HG02852 (cell line): Measurements from ENCODE around the gene PAF1.
"Not testable (repeated sequence)": the region's sequence is repeated elsewhere in the genome, so short reads cannot be mapped to it uniquely, and the experiment has no call there.

Experiments
- ATAC-seq: cut with Tn5 transposase; IDR thresholded peaks from one replicate; pipeline ENCODE4 v1.9.1; 2021; ENCODE audit warnings: mild to moderate bottlenecking, moderate library complexity; ENCODE audit not compliant: unreplicated experiment

PAF1 gene

DNA sequence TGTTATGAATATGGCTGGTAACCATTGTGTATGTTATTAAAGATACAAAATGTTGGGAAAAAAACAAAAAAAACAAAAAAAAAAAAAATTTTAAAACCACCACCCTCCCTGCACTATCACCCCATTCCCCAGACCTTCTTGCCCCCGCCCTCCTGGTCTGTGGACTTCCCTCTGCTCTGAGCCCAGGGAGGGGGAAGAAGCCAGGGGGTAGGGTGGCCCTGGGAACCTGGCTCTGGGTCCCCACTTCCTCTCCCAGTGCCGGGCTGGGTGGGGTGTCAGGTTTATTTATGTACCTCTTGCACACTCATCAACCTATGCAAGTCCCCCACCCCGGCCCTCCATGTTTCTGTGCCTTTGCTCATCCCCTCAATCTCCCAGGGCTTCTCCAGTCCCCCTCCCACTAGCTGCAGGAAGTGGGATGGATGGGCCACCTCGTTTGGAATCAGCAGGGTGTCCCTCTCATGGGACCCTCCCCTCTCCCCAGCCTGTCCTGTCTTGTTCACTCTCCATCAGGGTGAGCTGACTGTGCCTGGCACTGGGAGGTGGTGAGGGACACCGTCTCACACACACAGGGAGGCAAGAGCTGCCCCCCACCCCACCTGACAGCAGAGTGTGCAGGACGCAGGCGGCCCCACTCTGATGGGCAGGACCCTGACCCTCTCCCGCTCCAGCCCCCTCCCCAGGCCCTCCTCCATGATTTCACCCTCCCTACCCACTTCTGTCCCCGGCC, 5.9 kb downstream of the PAF1 start:
- no peak for ATAC-seq

DNA sequence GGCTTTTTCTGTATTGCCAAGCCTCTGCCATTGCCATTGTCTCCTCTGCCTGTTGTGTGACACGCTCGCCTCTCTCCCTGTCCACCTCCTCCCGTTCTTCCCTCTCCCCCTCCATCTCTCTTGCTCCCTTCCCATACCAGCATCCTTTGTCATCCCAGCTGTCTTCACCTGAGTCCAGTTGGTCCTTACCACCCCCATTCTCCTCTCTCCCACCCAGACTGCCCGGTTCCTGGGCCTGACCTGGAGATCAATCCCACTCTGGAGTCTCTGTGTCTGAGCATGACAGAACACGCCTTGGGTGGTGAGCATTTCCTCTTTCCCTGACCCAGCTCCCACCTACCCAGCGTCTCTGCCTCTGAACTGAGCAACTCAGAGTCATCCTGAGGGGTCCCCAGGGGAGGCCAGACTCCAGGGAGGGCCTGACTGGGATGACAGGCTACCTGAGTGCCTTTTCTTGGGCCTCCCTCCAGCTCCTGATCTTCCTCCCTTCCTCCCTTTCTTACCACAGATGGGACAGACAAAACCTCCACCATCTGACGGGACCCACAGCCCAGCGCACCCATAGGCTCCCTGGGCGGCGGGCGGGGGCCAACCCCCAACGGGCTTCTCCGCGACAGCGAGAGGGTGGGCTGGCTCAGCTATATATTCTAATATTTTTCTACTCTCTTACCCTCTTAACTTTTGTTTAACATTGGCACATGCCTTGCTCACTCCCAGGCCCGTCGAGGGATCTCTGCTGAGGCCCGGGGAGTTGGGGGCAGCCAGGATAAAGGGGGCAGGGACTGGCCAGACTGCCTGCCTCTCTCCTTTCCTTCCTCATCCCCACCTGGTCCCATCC, 7.7 kb downstream of the PAF1 start:
- ATAC-seq = no peak

DNA sequence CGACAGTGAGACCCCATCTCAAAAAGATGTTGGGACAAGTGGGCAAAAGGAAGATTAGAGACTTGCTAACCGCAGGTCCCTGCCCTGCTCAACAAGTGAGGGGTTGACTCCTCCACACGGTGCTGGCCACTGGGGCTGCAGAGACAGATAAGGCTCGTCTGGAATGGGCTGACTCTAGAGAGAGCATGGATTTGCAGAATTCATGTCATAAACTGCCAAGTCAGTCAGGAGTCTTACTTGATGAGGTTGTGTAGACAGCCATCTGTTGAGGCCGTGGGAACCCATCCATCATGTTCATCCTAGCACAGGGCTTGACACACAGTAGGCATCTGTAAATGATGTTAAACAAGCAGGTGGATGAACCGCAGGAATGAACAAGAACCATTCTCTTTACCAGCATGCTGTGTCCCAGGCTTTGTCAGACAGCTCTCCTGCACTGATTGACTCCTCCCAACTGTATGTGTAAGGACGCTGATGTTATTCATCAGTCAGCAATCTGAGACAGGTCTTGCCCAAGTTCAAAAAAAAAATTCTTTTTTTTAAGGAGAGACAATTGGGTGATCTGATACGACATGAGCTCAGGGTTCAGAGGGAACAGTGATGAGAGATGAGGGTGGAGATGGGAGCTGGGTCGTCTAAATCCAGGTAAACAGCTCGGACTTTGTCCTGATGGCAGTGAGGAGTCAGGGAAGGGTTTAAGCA, 8.8 kb downstream of the PAF1 start:
- ATAC-seq = no peak

DNA sequence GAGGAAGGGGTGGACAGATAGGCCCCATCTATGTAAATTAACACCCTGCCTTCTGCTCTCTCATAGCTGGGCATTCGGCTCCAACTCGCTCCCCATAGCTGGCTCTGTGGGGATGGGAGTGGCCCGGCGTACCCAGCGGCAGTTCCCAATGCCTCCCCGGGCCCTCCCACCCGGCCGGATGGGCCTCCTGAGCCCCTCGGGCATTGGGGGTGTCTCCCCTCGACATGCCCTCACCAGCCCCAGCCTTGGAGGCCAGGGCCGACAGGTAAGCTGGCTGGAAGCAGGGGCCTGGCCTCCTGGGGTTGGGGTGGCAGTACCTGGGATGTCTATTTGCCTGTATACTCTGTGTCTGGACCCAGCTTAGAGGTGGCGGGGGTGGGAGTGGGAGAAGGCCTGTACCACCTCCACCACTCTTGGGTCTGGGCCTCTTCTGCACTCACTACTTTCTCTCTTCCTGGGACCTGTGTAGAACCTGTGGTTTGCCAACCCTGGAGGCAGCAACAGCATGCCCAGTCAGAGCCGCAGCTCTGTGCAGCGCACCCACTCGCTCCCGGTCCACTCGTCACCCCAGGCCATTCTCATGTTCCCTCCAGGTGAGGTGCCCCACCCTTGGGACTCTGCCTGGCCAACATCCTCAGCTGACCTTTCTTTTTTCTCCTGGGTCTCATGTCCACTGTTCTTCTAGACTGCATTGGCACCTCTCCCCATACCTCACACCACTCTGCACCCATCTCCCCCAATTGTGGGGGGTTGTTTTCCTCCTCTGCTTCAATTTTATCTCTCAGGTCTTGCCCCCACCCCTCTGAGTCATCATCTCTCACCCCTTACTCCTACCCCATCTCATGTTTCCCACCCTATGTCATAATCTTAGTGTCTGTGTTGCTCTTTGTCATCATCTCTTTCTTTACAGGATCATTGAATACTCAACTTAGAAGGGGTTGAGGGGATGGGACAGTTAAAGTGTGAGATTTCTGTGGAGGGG, 10.1 kb downstream of the PAF1 start:
- no peak for ATAC-seq

DNA sequence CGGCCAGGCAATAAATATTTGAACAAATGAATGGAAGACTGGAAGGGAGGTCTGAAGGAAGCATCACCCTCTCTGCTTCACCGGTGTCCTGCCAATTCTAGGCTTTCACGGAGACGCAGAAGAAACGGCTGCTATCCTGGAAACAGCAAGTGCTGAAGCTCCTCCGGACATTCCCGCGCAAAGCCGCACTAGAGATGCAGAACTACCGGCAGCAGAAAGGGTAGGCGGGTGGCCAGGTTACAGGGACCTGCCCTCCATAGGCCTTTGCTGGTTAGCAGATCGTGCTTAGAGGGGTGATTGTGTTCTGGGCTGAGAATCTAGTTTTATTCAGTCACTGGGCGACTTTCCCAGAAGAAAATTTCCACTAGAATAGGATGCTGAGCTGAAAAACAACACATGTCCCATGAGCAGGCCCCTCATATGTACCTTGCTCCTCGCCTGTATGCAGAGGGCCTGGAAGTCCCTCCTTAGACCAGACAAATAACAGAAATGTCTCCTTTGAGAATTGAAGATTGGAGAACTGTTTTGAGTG, 11.0 kb downstream of the PAF1 start:
- no peak for ATAC-seq

DNA sequence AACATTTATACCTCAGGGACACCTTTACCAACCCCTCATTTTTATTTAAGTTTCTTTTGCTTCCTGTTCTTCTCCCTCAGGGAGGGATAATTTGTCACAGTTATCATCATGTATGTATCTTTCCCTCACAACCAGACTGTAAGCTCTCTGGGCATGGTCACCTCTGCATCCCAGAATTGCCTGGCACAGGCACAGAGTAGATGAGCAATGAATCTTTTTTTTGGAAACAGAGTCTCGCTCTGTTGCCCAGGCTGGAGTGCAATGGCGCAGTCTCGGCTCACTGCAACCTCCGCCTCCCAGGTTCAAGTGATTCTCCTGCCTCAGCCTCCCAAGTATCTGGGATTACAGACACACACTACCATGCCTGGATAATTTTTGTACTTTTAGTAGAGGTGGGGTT, 11.5 kb downstream of the PAF1 start:
- ATAC-seq = not testable (repeated sequence)

DNA sequence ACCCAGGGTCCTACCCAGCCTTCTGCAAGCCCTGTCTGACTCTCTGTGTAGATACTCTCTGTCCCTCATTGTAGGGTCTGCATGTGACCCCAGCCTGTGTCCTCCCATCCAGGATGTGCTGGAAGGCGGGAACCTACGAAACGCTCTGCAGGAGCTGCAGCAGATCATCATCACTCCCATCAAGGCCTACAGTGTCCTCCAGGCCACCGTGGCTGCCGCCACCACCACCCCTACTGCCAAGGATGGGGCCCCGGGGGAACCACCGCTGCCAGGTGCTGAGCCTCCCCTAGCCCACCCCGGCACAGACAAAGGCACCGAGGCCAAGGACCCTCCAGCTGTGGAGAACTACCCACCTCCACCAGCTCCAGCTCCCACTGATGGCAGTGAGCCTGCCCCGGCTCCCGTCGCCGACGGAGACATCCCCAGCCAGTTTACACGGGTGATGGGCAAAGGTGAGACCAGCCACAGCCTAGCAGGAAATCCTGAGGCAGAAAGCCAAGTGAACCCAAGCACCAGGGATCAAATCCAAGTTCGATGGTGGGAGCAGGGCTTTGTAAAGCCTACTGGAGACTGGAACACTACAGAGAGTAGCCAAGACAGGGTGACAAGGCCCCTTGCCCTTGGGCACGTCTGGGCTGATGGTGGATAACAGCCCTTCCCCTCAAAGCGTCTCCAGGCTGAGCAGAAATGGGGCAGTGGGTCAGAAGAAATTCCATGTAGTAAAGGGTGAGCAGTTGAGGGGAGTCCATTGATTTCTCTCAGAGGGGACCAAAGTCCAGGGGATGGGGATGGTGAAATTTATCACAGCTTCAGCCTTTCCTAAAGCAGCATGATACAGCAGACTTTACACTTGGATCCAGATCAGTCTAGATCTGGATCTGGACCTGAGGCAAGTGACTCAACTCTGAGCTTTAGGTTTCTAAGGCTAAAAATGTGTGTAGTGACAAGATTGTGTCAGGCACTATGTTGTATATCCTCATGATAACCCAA, 13.2 kb downstream of the PAF1 start:
- no peak for ATAC-seq

DNA sequence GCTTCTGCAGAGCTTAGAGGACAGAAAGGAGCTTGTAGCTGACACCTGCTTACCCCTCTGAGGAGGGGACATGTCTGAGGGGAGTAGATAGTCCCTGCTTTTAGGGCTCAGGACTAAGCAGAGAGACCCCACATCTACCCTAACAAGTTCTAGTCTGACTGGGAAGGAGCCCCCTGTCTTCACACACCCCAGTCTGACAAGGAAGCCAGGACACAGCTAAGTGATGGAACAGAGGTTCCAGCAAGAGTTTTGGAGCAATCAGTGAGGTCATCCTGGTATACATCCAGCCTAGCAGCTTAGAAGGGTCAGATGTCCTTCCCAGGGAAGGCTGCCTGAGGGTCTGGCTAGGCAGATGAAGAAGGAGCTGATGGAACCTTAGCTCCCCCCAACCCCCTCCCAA, 15.0 kb downstream of the PAF1 start:
- no peak for ATAC-seq

DNA sequence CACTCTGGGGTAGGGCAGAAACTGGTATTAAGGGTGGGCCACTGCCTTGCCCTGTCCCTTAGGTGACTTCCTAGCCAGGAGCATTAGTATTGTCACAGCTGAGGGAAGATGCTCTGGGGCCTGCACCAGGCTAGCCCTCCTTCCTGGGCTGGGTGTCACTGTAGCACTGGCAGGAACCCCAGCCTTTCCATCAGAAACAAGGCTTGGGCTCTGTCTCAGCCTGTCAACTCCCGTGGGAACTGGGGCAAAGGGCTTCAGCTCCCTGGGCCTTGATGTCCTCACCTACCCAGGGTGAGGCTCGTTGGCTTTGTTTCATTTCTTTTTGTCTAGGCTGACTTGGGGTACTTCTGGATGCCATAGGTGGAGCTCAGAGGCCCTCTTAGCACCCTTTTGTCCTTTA, 18.0 kb downstream of the PAF1 start:
- no peak for ATAC-seq

DNA sequence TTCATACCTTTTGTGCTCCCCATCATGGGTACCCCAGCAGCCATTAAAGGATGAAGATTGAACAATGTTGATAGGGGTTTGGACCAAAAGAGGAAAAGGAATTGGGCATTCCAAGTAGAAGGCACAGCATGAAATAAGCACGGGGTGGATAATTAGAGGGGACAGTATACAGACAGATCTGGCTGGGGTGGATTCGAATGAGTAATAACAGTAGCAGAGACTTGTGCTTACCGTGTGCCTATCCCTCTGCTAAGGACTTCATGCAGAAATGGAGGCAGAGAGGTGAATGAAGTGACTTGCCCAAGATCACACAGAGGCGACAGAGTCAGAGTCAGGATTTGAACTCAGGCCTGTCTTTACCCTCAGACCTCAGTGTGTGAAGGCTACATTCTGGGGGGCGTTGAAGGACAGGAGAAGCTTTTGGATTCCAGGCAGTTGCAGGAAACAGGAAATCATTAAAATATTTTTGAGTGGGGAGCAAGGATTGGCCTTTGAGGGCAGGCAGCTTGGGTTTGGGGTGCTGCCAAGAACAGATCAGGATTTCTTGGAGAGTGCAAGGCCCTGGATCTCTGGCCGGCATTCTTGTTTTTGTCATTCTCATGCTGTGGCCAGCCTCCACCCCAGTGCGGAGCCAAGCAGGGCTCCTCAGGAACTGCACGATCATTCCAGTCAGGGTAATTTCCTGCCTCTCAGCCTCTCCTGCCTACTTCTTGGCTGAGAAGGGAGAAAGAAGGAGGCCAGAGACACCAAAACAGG, 18.7 kb downstream of the PAF1 start:
- ATAC-seq = no peak

DNA sequence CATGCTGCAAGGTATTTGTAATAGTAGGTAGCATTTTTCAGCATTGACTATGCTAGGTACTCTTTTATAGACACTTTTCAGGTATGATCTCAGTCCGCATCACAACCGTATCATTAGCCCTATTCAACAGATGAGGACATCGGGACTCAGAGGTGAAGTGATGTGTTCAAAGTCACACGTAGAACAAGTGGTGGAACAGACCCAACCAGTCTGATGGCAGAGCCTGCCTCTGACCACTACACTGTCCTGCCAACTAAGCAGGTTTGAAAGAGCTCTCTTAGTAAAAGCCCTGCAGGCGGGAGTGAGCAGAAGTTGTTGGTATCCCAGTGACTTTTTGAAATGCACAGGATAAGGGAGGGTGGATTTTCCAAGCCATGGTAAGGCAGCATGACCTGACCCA, 20.2 kb downstream of the PAF1 start:
- ATAC-seq = no peak

DNA sequence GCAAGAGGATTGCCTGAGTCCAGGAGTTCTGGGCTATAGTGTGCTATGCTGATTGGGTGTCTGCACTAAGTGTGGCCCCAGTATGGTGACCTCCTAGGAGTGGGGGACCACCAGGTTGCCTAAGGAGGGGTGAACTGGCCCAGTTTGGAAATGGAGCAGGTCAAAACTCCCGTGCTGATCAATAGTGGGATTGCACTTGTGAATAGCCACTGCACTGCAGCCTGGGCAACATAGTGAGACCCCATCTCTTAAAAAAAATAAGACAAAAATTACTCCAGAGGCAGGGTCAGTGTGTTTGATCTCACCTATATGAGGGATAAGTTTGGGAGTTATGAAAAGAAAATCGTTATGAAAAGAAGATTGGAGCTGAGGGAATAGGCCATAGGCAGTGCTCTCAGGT, 21.7 kb downstream of the PAF1 start:
- ATAC-seq = no peak

DNA sequence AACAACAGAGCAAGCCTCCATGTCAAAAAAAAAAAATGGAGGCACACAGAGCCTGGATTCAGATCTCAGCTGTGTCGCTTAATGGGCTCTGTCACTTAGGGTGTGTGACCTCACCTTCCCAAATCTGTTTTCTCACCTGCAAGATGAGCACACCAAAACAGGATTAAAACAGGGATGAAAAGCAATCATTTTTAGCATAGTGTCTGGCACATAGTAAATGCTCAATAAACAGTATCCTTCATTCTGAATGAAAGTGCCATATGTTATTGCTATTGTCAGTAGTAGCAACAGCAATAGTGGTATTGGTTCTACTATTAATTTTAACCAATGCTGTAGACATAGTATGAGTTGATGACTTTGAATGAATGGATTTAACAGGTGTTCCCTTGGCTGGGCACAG, 25.4 kb downstream of the PAF1 start:
- no peak for ATAC-seq

DNA sequence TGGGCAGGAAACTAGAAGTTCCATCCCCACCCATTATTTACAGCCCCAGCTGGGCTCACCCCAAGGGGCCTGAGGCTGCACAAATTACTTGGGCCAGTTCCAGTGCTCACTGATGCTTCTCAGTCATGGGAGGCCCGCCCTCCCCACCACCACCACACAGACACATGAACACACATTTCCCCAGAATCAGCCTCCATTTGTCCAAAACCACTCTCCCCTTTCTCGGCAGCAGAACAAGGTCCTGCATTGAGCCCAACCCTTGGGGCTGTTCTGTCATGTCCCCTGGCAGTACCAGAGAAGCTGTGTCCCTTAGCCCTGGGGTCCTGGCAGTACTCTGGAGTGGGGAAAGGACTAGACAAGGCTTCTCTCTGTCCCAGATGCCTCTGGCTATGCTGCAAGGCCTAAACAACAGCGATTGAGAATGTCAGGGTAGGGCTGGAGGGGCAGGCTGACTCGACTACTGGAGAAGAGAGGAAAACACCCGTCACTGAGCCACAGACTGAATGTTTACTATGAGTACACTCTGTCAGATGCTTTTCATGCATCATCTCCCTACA, 26.9 kb downstream of the PAF1 start:
- ATAC-seq = no peak

DNA sequence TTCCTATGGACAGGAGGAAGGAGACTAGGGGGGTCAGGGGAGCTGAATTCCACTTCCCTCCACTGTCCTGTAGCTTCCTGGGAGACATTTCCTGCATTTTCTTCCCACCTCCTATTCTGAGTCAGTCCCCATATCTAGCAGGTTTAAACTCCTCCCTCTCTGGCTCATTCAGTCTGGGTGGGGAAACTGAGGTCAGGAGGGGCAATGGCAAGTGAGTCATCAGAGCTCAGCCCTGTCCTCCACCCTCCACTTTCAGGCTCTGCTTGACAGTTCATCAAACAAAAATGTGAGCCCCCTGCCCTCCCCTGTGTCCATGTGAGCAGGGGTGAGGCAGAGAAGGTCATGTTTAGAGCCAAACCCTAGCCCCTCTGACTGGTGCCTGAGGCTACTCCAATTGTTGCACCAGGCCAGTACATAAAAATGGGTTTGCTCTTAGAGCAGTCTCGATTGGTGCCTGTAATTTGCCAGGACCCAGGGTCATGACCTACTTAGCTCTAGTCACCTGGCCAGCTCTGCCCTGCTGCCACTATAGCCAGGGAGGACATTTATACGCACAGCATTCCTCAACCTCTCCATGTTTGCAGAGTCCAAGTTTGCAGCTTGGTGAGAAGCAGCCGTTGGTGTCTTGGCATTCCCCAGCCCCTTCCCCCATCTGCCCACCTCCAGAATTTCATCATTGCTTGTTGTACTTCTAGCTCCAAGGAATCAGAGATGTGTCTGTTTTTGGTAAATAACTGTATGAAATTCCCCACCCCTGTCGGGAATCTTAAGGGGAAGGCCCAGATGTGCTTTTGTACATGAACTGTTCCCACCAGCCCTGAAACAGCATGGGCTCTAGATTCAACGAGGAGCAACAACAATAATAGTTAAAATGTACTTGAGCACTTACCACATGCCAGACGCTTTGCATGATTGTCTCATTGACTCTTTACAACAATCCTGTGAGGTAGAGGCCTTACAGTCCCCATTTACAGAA, 27.9 kb downstream of the PAF1 start:
- ATAC-seq = no peak

DNA sequence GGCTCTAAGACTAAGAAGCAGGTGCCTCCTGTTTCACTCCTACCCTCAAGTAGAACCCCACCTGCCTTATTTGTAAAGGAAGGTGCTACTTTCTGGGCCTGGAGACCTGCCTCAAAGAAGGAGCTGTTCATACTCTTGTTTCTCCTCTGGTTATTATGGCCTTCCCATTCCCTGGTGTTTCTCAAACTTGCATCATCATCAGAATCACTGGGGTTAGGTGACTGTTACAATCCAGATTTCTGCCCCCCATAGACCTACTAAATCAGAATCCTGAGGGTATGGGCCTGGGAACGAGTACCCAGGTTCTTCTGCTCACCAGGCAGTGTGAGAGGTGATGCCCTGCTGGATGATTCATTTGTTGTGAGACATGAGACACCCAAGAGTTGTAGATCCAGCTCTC, 30.3 kb downstream of the PAF1 start:
- ATAC-seq = no peak

DNA sequence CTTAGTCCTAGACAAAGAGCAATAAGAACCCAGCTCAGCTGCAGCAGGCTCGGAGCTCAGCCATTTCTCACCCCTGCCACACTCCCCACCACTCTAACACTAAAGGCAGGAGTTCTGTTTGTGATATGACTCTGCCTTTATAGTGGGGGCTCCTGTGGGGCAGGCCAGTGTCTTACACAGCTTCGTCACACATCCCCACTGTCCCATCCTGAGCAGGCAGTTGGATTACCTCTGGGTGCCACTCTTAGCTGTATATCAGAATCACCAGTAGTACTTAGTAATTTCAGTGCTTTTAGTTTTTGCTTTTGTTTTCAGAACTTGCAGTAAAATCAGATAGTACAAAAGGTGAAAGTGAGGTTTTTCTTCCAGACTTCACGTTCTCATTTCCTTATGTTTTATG, 31.9 kb downstream of the PAF1 start:
- no peak for ATAC-seq
